ENCODE measurements around the gene WDR27.

GRCh38 chr6:169642455-169642854 lies 59.4 kb downstream of the WDR27 start:
- TF ChIP-seq CTCF (IDR thresholded peaks at IDR 0.05; ENCODE audit: low read depth, low read length) (no peak), POLR2A (IDR thresholded peaks at IDR 0.05; ENCODE audit: extremely low read depth, insufficient read length) (no peak)
